Measurements from ENCODE around the gene SKAP1.

SKAP1 gene

DNA sequence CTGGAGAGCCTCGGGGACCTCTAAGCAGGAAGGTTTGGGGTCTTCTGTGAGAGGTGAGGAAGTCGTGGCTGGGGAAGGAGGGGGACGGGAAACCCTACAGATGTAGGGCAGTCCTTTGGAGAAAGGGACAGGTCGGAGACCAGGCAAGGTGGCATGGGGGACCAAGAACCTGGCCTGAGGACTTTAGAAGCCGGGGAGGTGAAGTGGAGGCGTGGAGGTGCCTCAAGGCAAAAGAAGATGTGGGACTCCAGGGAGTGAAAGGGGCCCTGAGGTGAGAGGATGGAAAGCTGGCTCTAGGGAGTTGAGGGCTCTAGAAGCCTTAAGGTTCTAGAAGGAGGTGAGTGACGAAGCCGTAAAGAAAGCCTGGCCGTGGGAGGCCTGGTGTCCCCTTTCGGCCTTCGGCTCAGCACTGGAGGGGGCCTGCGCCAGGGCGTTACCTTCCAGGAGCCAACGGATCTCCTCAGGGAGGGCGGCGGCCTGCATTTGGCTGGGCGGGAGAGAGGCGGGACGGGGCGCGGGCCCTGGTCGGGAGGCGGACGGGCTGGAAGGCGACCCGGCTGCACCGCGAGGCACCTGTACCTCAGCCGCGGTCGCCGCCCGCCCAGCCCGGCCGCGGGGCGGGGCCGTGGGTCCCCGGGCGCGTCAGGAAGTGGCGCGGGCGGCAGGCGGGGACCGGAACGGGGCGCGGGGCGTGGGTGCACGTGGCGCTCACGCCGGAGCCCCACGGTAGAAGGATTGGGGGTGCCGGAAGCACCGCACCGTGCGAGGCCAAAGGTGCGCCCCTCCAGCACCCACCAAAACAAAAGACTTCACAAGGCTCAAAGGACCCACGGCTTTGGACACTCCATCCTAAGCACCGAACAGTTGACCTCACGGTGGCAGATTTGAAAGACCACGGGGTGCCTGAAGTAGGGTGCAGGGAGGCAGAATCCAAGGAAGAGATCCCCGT, at the start of gene SKAP1:
SKAP1 (minus strand) TSS at position 577 of the 949 bp plus-strand sequence.
- H3K27ac ChIP-seq, result no peak within 1 kb of the TSS
- TF ChIP-seq, protein P1, sequence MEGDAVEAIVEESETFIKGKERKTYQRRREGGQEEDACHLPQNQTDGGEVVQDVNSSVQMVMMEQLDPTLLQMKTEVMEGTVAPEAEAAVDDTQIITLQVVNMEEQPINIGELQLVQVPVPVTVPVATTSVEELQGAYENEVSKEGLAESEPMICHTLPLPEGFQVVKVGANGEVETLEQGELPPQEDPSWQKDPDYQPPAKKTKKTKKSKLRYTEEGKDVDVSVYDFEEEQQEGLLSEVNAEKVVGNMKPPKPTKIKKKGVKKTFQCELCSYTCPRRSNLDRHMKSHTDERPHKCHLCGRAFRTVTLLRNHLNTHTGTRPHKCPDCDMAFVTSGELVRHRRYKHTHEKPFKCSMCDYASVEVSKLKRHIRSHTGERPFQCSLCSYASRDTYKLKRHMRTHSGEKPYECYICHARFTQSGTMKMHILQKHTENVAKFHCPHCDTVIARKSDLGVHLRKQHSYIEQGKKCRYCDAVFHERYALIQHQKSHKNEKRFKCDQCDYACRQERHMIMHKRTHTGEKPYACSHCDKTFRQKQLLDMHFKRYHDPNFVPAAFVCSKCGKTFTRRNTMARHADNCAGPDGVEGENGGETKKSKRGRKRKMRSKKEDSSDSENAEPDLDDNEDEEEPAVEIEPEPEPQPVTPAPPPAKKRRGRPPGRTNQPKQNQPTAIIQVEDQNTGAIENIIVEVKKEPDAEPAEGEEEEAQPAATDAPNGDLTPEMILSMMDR (conservative IDR thresholded peaks at IDR 0.05), result no peak
- TF ChIP-seq ZFX (IDR thresholded peaks at IDR 0.05), result no peak

DNA sequence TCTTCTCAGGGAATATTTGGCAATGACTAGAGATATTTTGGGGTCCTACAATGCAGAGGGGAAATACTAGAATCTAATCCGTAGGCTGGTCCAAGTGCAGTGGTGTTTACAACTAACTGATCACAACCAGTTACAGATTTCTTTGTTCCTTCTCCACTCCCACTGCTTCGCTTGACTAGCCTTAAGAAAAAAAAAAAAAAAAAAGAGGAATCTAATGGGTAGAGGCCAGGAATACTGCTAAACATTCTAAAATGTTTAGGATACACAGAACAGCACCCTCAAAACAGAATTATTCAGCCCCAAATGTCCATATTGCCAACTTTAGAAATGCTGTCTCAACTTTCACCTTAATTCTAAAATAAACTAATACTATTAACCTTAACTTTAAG, 49.0 kb upstream of the SKAP1 start:
- TF ChIP-seq, protein P1 (conservative IDR thresholded peaks at IDR 0.05), result no peak
- TF ChIP-seq ZFX (IDR thresholded peaks at IDR 0.05), result no peak
- H3K27ac ChIP-seq, result no peak overlapping the region

DNA sequence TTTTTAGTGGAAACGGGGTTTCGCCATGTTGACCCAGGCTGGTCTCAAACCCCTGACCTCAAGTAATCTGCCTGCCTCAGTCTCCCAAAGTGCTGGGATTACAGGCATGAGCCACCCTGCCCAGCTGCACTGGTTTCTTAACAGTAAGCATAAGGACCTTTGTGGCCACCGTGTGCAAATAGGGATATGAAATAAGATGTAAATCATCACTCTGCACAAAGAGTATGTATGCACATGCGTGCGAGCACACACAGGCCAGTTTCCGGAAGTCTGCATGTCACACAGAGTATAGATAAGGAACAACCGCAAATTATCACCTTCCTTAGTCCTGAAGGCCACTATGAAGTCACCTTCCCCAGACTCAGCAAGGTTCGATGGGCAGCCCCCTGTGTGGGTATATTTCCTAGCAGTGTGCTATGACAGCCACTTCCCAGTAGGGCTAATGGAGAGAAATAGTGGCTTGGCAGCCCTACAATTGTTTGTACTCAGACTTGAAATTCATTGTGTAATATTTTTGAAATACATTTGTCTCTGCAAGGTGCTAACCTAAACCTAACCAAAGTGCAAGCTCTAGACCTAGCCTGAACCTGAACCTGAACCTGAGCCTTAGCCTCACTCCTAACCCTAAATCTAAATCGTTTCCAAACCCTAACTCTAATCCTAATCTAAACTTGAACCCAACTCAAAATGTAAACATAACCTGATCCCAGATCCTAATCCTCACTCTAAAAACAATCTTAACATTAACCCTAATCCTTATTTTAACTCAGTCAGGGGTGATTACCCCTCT, 48.4 kb upstream of the SKAP1 start:
- no peak overlapping the region for H3K27ac ChIP-seq
- TF ChIP-seq ZFX (IDR thresholded peaks at IDR 0.05), result no peak
- TF ChIP-seq, protein P1 (conservative IDR thresholded peaks at IDR 0.05), result no peak

DNA sequence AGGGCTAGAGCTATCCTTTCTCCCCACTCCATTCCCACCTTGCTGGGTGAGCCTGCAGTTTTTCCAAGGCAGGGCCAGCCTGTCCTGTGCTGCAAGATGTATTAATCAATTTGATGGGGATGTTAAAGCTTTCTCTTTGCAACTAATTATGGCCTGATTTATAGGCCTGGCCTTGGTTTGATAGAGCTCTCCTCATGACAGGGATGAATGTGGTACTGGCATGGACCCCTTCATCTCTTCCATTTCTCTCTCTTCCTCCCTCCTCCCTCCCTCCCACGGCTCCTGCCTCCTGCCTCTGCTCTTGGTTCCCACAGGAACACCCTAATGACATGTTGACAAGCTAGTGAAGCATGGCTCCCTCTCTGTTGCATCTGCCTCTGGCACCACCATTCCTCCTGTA, 47.2 kb upstream of the SKAP1 start:
- H3K27ac ChIP-seq, result no peak overlapping the region
- TF ChIP-seq, protein P1 (conservative IDR thresholded peaks at IDR 0.05), result no peak
- TF ChIP-seq ZFX (IDR thresholded peaks at IDR 0.05), result no peak

DNA sequence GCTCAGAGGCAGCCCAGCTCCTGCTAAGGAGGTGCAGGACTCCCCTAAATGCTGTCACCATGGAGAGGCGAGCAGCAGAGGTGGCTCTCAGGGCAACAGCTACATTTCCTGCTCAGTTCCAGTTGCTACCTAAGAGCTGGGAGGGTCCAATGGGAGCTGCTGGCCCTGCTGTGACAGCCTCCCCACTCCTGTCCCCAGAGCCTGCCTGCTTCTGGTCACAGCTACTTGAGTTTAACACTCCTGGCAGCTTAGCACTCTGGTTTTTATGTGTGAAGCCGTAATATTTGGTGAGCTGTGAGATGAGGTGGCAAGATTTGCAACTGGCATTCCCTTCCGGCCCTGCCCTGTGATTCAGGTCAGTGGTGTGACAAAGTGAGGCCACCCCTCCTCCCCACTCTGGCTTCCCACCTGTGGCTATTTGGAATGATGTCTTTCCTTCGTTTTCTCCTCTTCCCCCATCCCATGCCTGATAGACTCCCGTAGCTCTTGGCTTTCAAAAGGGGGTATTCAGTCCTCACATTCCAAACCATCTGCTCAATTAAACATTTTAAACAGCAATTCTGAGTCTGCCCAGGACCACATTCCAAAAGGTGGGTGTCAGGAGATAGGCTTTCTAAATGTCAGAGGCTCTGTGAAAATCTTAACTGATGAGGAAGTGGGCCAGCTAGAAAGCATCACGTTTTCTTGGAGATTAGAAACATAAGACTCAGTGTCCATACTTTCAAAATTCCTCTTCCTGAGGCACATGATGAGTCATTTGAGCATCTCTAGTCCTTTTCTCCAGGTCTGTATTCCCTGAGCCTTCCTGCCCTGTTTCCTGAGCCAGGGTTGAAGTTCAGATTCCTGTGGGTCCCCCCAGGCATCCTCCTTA, 42.6 kb upstream of the SKAP1 start:
- TF ChIP-seq ZFX (IDR thresholded peaks at IDR 0.05), result no peak
- TF ChIP-seq, protein P1 (conservative IDR thresholded peaks at IDR 0.05), result no peak
- no peak overlapping the region for H3K27ac ChIP-seq

DNA sequence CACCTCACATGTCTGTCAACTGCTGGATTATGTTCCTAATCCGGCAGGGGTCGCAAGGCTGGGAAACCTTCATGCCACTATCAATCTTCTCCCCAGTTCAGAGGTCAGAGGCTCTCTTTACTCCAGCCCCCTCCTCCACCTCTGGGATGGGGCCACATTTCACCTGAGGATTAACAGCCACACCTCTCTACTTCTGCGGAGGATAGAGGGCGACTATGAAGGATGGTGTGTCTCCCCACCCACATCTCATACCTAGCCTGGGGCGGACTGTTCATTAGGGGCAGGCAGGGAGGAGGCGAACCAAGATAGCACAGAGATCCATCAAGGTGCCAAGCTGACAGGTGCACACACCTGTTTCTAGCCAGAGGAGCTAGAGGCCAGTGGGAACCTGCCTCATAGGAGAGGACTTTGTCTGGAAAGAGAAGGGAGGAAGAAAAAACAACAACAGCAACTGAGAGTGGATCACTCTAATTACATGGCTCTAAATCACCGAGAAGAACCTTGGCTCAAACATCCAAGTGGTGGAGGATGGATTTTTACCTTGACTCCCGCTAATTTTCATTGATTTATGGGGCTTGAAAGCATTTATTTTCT, 41.9 kb upstream of the SKAP1 start:
- TF ChIP-seq, protein P1 (conservative IDR thresholded peaks at IDR 0.05), result no peak
- TF ChIP-seq ZFX (IDR thresholded peaks at IDR 0.05), result no peak
- no peak overlapping the region for H3K27ac ChIP-seq

Measured in C4-2B (cell line).